Activated CD4-positive, alpha-beta T cell treated with anti-CD3 and anti-CD28 coated beads for 1 hour (primary cell): Measurements from ENCODE around the gene ABHD1.
A peak's percentile ranks its signal among the peaks of the same experiment; 100 is the strongest.
"Not testable (repeated sequence)": the region's sequence is repeated elsewhere in the genome, so short reads cannot be mapped to it uniquely, and the experiment has no call there.

Experiments
- DNase-seq: peaks from one replicate; pipeline ENCODE4 v3.0.0-alpha.2; 2020

Gene ABHD1

GRCh38 chr2:27123302-27124150 lies at the start of gene ABHD1:
ABHD1 (plus strand) TSS chr2:27123815; CDS start chr2:27123949, 134 bp downstream.
- peak; percentile 39 for DNase-seq

- peak; percentile 23 for DNase-seq
Measured at GRCh38 chr2:27074738-27075565, 48.7 kb upstream of the ABHD1 start.

GRCh38 chr2:27075566-27075871 lies 48.1 kb upstream of the ABHD1 start:
- DNase-seq: not testable (repeated sequence)

GRCh38 chr2:27076323-27076722 lies 47.3 kb upstream of the ABHD1 start:
- DNase-seq: no peak

- DNase-seq: no peak
Measured at GRCh38 chr2:27077231-27077630, 46.4 kb upstream of the ABHD1 start.

- DNase-seq: no peak
Measured at GRCh38 chr2:27078267-27079194, 45.1 kb upstream of the ABHD1 start, which contains the start of gene EMILIN1. EMILIN1 (plus strand) TSS chr2:27078615; CDS start chr2:27079066, 451 bp downstream.

GRCh38 chr2:27079233-27080139 lies 44.1 kb upstream of the ABHD1 start:
- DNase-seq: no peak

- DNase-seq: no peak
Measured at GRCh38 chr2:27080140-27080469, 43.5 kb upstream of the ABHD1 start.

- no peak for DNase-seq
Measured at GRCh38 chr2:27080603-27080936, 43.0 kb upstream of the ABHD1 start.

GRCh38 chr2:27081984-27082772 lies 41.4 kb upstream of the ABHD1 start:
- DNase-seq: no peak

GRCh38 chr2:27082773-27083409 lies 40.7 kb upstream of the ABHD1 start:
- DNase-seq: no peak

- no peak for DNase-seq
Measured at GRCh38 chr2:27083410-27084296, 40.0 kb upstream of the ABHD1 start.

GRCh38 chr2:27084297-27085061 lies 39.1 kb upstream of the ABHD1 start:
- no peak for DNase-seq

GRCh38 chr2:27085062-27085672 lies 38.4 kb upstream of the ABHD1 start:
- DNase-seq: no peak

GRCh38 chr2:27085673-27086089 lies 37.9 kb upstream of the ABHD1 start:
- DNase-seq: no peak

GRCh38 chr2:27086090-27086723 lies 37.4 kb upstream of the ABHD1 start:
- DNase-seq: peak; percentile 97

- DNase-seq: no peak
Measured at GRCh38 chr2:27086724-27087593, 36.7 kb upstream of the ABHD1 start, which contains the start of gene KHK. KHK (plus strand) TSS chr2:27086772; CDS start chr2:27087260, 488 bp downstream.
